Measurements from ENCODE around the gene CRELD2. TPM values are rescaled to one million over a fixed set of nuclear protein-coding genes. Genes with fewer than 3 reads are reported as not detected.
A peak's percentile ranks its signal among the peaks of the same experiment; 100 is the strongest.

The CRELD2 gene
- total RNA-seq, 3 donors from 2014 or later, result 27.6 to 57.6 (median 32.2) TPM

DNA sequence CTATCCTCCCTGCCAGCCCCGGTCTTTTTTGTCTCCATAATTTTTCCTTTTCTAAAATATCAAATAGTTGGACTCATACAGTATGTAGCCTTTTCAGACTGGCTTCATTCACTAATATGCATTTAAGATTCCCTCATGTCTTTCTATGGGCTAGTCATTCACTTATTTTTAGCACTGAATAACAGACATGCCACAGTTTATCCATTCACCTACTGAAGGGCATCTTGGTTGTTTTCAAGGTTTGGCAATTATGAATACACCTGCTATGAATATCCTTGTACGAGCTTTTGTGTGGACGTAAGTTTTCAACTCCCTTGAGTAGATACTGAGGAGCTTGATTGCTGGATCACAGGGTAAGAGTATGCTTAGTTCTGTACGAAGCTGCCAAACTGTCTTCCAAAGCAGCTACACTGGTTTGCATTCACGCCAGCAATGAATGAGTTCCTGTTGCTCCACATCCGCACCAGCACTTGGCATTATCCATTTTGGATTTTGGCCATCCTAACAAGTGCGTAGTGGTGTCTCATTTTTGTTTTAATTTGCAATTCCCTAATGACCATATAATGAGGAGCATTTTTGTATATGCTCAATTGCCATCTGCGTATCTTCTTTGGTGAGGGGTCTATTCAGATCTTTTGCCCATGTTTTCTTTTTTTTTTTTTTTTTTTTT, 21.3 kb upstream of the CRELD2 start:
- DNase-seq (no peak), ATAC-seq (no peak)
- H3K9me3 ChIP-seq, result no peaks in the 10 kb centered on the region
- no peaks in the 10 kb centered on the region for H3K36me3 ChIP-seq (ENCODE audit: low read depth)
- TF ChIP-seq, protein P1, sequence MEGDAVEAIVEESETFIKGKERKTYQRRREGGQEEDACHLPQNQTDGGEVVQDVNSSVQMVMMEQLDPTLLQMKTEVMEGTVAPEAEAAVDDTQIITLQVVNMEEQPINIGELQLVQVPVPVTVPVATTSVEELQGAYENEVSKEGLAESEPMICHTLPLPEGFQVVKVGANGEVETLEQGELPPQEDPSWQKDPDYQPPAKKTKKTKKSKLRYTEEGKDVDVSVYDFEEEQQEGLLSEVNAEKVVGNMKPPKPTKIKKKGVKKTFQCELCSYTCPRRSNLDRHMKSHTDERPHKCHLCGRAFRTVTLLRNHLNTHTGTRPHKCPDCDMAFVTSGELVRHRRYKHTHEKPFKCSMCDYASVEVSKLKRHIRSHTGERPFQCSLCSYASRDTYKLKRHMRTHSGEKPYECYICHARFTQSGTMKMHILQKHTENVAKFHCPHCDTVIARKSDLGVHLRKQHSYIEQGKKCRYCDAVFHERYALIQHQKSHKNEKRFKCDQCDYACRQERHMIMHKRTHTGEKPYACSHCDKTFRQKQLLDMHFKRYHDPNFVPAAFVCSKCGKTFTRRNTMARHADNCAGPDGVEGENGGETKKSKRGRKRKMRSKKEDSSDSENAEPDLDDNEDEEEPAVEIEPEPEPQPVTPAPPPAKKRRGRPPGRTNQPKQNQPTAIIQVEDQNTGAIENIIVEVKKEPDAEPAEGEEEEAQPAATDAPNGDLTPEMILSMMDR (IDR thresholded peaks at IDR 0.05), result no peak
- H3K4me3 ChIP-seq, result no peak overlapping the region
- no peaks in the 10 kb centered on the region for H3K4me1 ChIP-seq (ENCODE audit: low read depth)
- intact Hi-C loops (cut with DNase I, micrococcal nuclease), result no loop called here

GRCh38 chr22:49899530-49899929, 18.9 kb upstream of the CRELD2 start:
- intact Hi-C loops (cut with DNase I, micrococcal nuclease), result no loop called here
- TF ChIP-seq, protein P1 (IDR thresholded peaks at IDR 0.05), result no peak
- H3K4me3 ChIP-seq, result no peak overlapping the region
- no peaks in the 10 kb centered on the region for H3K9me3 ChIP-seq
- no peaks in the 10 kb centered on the region for H3K4me1 ChIP-seq (ENCODE audit: low read depth)
- H3K36me3 ChIP-seq (ENCODE audit: low read depth), result peaks cover 7% of the 10 kb centered on the region
- no peak for ATAC-seq
- no peak for DNase-seq

DNA sequence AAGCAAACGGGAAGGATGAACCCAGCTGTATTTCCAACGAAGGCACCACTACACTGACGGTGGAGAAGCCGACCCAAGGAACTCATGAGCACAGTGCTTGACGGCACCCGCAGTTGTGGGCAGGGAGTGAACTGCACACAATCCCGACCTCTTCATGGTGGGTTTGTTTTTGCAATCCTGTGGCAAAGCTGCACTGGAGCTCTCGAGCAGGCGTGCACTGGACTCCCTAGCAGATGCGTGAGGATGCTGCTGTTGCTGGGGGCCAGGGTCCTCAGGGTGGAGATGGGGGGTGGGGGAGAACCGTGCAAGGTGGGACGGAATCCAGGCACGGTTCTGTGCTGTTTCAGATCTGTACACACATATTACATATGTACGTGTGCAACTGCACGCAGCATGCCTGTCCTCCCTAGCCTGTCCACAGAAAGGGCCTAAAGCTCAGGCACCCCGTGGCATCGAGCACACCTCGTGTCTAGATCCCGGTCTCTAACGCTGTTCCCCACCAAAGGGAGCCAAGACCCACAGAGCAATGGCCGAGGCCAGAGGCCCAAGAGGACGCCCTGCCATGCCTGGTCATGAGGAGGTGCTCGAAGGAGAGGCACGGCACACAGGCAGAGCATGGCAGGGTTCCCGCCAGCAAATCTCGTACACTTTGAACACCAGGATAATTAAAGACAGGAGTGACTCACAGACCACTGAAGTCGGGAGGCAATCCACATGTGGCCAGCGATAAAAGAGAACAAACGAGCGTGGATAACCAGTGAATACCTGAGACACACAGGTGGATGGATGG, 17.8 kb upstream of the CRELD2 start:
- Histone ChIP-seq H3K4me1 (ENCODE audit: low read depth) (no peaks in the 10 kb centered on the region), H3K36me3 (ENCODE audit: low read depth) (peaks cover 7% of the 10 kb centered on the region), H3K9me3 (no peaks in the 10 kb centered on the region), H3K4me3 (no peak overlapping the region)
- no peak for DNase-seq
- TF ChIP-seq, protein P1 (IDR thresholded peaks at IDR 0.05), result no peak
- ATAC-seq, result peak; percentile 11
- intact Hi-C loops (cut with DNase I, micrococcal nuclease), result no loop called here

DNA sequence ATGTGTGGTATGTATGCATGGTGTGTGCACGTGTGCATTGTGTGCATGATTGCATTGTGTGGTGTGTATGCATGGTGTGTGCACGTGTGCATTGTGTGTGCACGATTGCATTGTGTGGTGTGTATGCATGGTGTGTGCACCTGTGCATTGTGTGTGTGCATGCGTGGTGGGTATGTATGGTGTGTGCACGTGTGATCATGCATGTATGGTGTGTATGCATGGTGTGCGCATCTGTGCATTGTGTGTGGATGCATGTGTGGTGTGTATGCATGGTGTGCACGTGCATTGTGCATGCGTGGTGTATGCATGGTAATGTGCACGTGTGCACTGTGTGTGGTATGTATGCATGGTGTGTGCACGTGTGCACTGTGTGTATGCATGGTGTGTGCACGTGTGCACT, 17.0 kb upstream of the CRELD2 start:
- Histone ChIP-seq H3K9me3 (no peaks in the 10 kb centered on the region), H3K4me1 (ENCODE audit: low read depth) (no peaks in the 10 kb centered on the region), H3K36me3 (ENCODE audit: low read depth) (peaks cover 7% of the 10 kb centered on the region), H3K4me3 (no peak overlapping the region)
- TF ChIP-seq, protein P1 (IDR thresholded peaks at IDR 0.05), result no peak
- ATAC-seq, result peak; percentile 8
- no peak for DNase-seq
- intact Hi-C loops (cut with DNase I, micrococcal nuclease), result no loop called here

GRCh38 chr22:49903322-49904039, 15.0 kb upstream of the CRELD2 start:
- TF ChIP-seq, protein P1 (IDR thresholded peaks at IDR 0.05), result no peak
- H3K4me3 ChIP-seq, result no peak overlapping the region
- H3K36me3 ChIP-seq (ENCODE audit: low read depth), result peaks cover 7% of the 10 kb centered on the region
- intact Hi-C loops (cut with DNase I, micrococcal nuclease), result no loop called here
- no peak for ATAC-seq
- no peaks in the 10 kb centered on the region for H3K9me3 ChIP-seq
- H3K4me1 ChIP-seq (ENCODE audit: low read depth), result no peaks in the 10 kb centered on the region
- peak in 1 of 3 donors; percentile 18 for DNase-seq

All from mucosa of descending colon (tissue), 3 donors.